Choroid plexus epithelial cell (primary cell): ENCODE measurements around the gene ODF2.

ENCODE experiments used
- DNase-seq: peaks from one replicate; pipeline ENCODE4 v3.0.0-alpha.2; 2010; ENCODE audit warnings: low read depth
- H3K4me3 ChIP-seq: 2 replicates; pipeline ENCODE4 v1.5.1; 2011; ENCODE audit warnings: low read depth, mild to moderate bottlenecking, control low read depth, low read length, moderate library complexity
- TF ChIP-seq, protein P1 (sequence below): conservative IDR thresholded peaks from 2 replicates; pipeline ENCODE4 v1.5.1; 2011; ENCODE audit warnings: low read depth, mild to moderate bottlenecking, control low read depth, inconsistent platforms, low read length, moderate library complexity

The ODF2 gene

DNA sequence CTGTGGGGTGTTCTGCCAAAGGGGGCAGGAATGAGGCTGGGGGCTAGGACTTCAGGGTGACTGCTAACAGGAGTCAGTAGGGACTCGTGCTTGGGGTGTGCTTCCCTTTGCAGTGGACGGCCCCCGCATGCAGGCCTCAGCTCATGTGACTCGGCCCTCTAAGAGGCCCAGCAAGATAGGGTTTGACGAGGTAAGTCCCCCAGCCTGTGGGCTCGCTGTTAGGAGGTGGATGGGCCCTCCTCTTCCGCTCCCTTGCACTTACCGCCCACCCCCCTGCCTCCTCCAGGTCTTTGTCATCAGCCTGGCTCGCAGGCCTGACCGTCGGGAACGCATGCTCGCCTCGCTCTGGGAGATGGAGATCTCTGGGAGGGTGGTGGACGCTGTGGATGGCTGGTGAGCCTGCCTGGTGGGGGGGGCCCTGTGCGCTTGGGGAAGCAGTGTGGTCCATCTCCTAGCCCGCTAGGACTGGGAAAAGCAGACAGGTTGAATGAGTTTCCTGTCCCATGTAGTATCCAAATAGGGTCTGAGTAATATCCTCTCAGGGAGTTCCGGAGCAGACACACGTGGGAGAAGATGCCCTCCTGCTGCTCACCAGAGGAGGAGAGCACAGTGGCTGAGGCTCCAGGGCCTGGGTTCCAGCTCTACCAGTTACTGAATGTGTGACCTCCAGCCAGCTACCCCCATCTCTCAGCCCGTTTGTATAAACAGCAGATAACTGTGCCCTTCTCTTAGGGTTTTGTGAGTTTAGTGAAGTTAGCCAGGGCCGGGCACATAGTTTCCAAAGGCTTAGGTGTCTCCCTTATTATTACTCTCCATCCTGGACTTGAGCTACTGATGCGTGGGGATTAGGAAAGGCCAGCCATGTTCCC, 26.9 kb upstream of the ODF2 start:
- H3K4me3 ChIP-seq, result no peak overlapping the region
- peak; percentile 68 for DNase-seq
- TF ChIP-seq, protein P1, sequence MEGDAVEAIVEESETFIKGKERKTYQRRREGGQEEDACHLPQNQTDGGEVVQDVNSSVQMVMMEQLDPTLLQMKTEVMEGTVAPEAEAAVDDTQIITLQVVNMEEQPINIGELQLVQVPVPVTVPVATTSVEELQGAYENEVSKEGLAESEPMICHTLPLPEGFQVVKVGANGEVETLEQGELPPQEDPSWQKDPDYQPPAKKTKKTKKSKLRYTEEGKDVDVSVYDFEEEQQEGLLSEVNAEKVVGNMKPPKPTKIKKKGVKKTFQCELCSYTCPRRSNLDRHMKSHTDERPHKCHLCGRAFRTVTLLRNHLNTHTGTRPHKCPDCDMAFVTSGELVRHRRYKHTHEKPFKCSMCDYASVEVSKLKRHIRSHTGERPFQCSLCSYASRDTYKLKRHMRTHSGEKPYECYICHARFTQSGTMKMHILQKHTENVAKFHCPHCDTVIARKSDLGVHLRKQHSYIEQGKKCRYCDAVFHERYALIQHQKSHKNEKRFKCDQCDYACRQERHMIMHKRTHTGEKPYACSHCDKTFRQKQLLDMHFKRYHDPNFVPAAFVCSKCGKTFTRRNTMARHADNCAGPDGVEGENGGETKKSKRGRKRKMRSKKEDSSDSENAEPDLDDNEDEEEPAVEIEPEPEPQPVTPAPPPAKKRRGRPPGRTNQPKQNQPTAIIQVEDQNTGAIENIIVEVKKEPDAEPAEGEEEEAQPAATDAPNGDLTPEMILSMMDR, result no peak

DNA sequence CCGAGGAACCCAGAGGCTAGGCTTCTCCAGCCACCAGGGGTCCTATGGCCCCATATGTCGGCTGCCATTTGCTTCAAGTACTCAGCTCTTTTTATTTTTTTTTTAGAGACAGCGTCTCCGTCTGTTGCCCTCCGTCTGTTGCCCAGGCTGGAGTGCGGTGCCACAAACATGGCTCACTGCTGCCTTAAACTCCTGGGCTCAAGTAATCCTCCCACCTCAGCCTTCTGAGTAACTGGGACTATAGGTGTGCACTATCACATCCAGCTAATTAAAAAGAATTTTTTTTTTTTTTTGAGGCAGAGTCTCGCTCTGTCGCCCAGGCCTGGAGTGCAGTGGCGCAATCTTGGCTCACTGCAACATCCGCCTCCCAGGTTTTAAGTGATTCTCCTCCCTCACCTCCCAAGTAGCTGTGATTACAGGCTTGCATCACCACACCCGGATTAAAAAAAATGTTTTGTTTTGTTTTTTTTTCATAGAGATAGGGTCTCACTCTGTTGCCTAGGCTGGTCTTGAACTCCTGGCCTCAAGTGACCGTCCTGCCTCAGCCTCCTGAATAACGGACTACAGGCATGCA, 26.2 kb upstream of the ODF2 start:
- H3K4me3 ChIP-seq, result no peak overlapping the region
- TF ChIP-seq, protein P1, result peak; percentile 10
- no peak for DNase-seq

DNA sequence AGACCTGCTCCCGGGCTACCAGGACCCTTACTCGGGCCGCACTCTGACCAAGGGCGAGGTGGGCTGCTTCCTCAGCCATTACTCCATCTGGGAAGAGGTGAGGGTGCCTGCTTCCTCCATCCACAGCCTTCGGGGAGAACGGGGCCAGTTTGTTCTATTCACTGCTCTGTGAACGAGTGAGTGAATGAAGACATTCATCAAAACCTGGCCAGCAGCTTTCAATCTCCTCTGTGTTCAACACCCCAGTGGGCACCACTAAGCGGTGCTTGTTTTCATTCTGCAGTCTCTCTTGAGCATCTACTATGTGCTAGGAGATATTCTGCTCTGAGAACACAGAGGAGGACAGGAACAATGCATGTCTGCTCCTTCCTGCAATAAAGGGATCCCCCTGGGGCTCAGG, 24.6 kb upstream of the ODF2 start:
- DNase-seq, result no peak
- H3K4me3 ChIP-seq, result no peak overlapping the region
- TF ChIP-seq, protein P1, result no peak

DNA sequence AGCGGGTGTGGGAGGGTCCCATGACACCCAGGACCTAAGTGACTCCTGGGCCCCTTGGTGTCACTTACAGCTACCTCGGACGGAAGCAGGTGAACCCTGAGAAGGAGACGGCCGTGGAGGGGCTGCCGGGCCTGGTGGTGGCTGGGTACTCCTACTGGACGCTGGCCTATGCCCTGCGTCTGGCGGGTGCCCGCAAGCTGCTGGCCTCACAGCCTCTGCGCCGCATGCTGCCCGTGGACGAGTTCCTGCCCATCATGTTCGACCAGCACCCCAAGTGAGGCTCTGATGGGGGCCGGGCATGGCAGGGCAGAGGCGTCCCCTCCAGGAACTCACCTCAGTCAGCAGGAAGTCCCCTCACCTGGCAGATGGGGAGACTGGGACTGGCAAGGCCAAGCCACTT, 21.5 kb upstream of the ODF2 start:
- no peak for DNase-seq
- H3K4me3 ChIP-seq, result no peak overlapping the region
- TF ChIP-seq, protein P1, result no peak

DNA sequence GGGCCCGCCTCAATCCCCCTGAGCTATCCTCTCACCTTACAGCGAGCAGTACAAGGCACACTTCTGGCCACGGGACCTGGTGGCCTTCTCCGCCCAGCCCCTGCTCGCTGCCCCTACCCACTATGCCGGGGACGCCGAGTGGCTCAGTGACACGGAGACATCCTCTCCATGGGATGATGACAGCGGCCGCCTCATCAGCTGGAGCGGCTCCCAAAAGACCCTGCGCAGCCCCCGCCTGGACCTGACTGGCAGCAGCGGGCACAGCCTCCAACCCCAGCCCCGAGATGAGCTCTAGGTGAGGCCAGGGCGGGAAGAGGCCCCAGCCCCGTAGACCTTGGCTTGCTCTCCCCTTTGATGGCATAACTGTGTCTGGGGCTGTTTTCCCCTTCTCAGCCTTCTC, 20.2 kb upstream of the ODF2 start:
- no peak for DNase-seq
- TF ChIP-seq, protein P1, result no peak
- no peak overlapping the region for H3K4me3 ChIP-seq

DNA sequence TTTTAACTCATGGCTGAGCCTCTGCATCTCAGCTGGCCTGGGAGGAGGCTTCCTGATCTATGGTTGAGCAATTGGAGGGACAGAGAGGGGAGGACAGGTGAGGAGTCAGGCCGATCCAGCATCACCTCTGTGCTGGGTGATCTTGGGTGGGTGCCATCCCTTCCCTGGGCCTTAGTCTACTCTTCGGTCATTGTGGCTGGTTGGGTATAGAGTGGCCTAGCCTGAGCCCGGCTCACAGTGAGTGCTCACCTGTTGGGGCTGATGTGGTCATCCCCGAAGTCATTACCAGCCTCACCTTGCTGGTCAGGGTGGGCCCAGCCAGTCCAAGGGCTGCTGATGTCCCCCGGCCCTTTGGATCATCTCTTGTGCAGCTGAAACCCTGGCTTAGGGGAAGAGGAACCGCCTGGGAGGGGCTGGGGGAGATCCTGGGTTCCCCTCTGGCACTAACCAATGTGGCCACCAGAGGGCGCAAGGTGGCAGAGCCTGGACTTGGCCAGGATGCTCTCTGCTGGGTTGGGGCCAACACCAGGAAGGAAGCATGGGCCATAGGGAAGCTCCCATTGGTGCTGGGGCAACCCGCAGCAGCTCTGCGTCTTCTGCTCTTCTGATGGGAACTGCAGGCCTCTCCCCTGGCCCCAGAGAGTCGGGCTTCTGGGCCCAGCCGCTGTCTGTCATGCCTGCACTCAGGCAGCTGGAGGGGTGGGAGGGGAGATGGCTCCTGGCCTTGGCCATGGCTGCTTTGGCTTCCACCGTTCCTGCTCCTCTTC, 17.3 kb upstream of the ODF2 start:
- no peak overlapping the region for H3K4me3 ChIP-seq
- peak; percentile 76 for DNase-seq
- TF ChIP-seq, protein P1, result peak; percentile 94
